GM13977 (cell line): ENCODE measurements around the gene SLC16A4.

Experiments used
- DNase-seq: peaks from one replicate; pipeline ENCODE4 v3.0.0; 2012; ENCODE audit warnings: low spot score
- CTCF ChIP-seq: IDR thresholded peaks from 2 replicates; pipeline ENCODE4 v1.5.1; 2012; ENCODE audit warnings: mild to moderate bottlenecking, control low read depth; ENCODE audit not compliant: insufficient read depth; ENCODE audit errors: extremely low read depth, missing control alignments
- in situ Hi-C: fragments of 300-500 bp; cut with MboI; formaldehyde crosslinking; loops from one replicate; pipeline ENCODE4 v1.12.0; 2022; ENCODE audit warnings: low sequenced_read_pairs, low pct_unique_long_range_greater_than_20kb, mixed read lengths, inconsistent platforms; ENCODE audit not compliant: unreplicated experiment

The SLC16A4 gene

GRCh38 chr1:110394493-110394820 lies 3.6 kb upstream of the SLC16A4 start:
- no peak for TF ChIP-seq CTCF
- in situ Hi-C loops: no loop called here
- no peak for DNase-seq

- no peak for DNase-seq
Observed at GRCh38 chr1:110393691-110394492, 3.1 kb upstream of the SLC16A4 start.

GRCh38 chr1:110393286-110393685 lies 2.5 kb upstream of the SLC16A4 start:
- DNase-seq: no peak
- in situ Hi-C loops: no loop called here

More at GRCh38 chr1:110393691-110394492, 3.1 kb upstream of the SLC16A4 start:
- in situ Hi-C loops: no loop called here
- no peak for TF ChIP-seq CTCF

GRCh38 chr1:110390096-110390495 lies 730 bp downstream of the SLC16A4 start:
- no peak for TF ChIP-seq CTCF
- no peak for DNase-seq
- in situ Hi-C loops: no loop called here

More at GRCh38 chr1:110393286-110393685, 2.5 kb upstream of the SLC16A4 start:
- TF ChIP-seq CTCF: no peak

GRCh38 chr1:110387048-110387754 lies 3.6 kb downstream of the SLC16A4 start:
- in situ Hi-C loops: no loop called here
- no peak for TF ChIP-seq CTCF
- no peak for DNase-seq

- in situ Hi-C loops: no loop called here
- TF ChIP-seq CTCF: no peak
- DNase-seq: no peak
Observed at GRCh38 chr1:110385369-110385768, 5.5 kb downstream of the SLC16A4 start.
